Stimulated activated naive CD8-positive, alpha-beta T cell treated with anti-CD3 and anti-CD28 coated beads, Interleukin-15, amount 100 ng/mL, for 72 hours (primary cell): Measurements from ENCODE around the gene OTUB1.
"Not testable (repeated sequence)": the region's sequence is repeated elsewhere in the genome, so short reads cannot be mapped to it uniquely, and the experiment has no call there.

Source experiments
- ATAC-seq: fragments of 150-1000 bp; cut with Tn5 transposase; 2 replicates; pipeline ENCODE4 v1.10.0; 2021; ENCODE audit warnings: mild to moderate bottlenecking, moderate library complexity
- DNase-seq, 2 donors: peaks; one replicate each; pipeline ENCODE4 v3.0.0; 2021 to 2022
- H3K27ac Mint-ChIP-seq, 2 donors: one replicate each; pipeline ENCODE4 v1.8.0; 2022; ENCODE audit warnings: mild to moderate bottlenecking in 2 of 2, mixed read lengths in 2 of 2, moderate library complexity in 2 of 2
- H3K27me3 Mint-ChIP-seq: one replicate; pipeline ENCODE4 v1.8.0; 2022; ENCODE audit warnings: mixed read lengths
- H3K4me1 Mint-ChIP-seq: one replicate; pipeline ENCODE4 v1.8.0; 2022; ENCODE audit warnings: mild to moderate bottlenecking, mixed read lengths
- H3K4me3 Mint-ChIP-seq, 2 donors: one replicate each; pipeline ENCODE4 v1.8.0; 2022; ENCODE audit warnings: mild to moderate bottlenecking in 2 of 2, mixed read lengths in 2 of 2, moderate library complexity in 1 of 2
- H3K9me3 Mint-ChIP-seq, 2 donors: one replicate each; pipeline ENCODE4 v1.8.0; 2022; ENCODE audit warnings: mixed read lengths in 2 of 2

OTUB1 gene

GRCh38 chr11:63963895-63964294, 22.3 kb upstream of the OTUB1 start:
- H3K27ac Mint-ChIP-seq, H3K27me3 Mint-ChIP-seq, H3K9me3 Mint-ChIP-seq, DNase-seq, ATAC-seq, H3K4me3 Mint-ChIP-seq: not testable (repeated sequence)
- peaks cover 20% of the 10 kb centered on the region for H3K4me1 Mint-ChIP-seq

- Mint-ChIP-seq H3K27ac (no peak overlapping the region), H3K4me1 (peaks cover 9% of the 10 kb centered on the region), H3K9me3 (no peaks in the 10 kb centered on the region), H3K27me3 (no peaks in the 10 kb centered on the region), H3K4me3 (no peak overlapping the region)
- ATAC-seq, result no peak
- DNase-seq, result no peak
Measured at GRCh38 chr11:63966444-63966843, 19.8 kb upstream of the OTUB1 start.

GRCh38 chr11:63969461-63969860, 16.8 kb upstream of the OTUB1 start:
- DNase-seq, result no peak
- no peak for ATAC-seq
- no peak overlapping the region for H3K27ac Mint-ChIP-seq
- no peaks in the 10 kb centered on the region for H3K27me3 Mint-ChIP-seq
- H3K9me3 Mint-ChIP-seq, result no peaks in the 10 kb centered on the region
- no peak overlapping the region for H3K4me3 Mint-ChIP-seq
- peaks cover 4% of the 10 kb centered on the region for H3K4me1 Mint-ChIP-seq

GRCh38 chr11:63970902-63971301, 15.3 kb upstream of the OTUB1 start:
- DNase-seq (no peak), ATAC-seq (no peak)
- Mint-ChIP-seq H3K4me3 (no peak overlapping the region), H3K4me1 (peaks cover 9% of the 10 kb centered on the region), H3K27me3 (no peaks in the 10 kb centered on the region), H3K27ac (no peak overlapping the region), H3K9me3 (no peaks in the 10 kb centered on the region)

GRCh38 chr11:63973912-63974258, 12.4 kb upstream of the OTUB1 start:
- Mint-ChIP-seq H3K4me3 (peak overlapping the region; percentile 97 to 99), H3K4me1 (peaks cover 28% of the 10 kb centered on the region), H3K27ac (peak overlapping the region; percentile 99 to 100)
- H3K9me3 Mint-ChIP-seq, ATAC-seq, DNase-seq, H3K27me3 Mint-ChIP-seq: not testable (repeated sequence)

- DNase-seq (peak; percentile 90 to 97), ATAC-seq (peak; percentile 99)
- H3K9me3 Mint-ChIP-seq, result no peaks in the 10 kb centered on the region
- H3K4me1 Mint-ChIP-seq, result peaks cover 34% of the 10 kb centered on the region
- peak within 1 kb of the TSS; percentile 97 to 99 for H3K4me3 Mint-ChIP-seq
- no peaks in the 10 kb centered on the region for H3K27me3 Mint-ChIP-seq
- peak within 1 kb of the TSS; percentile 99 to 100 for H3K27ac Mint-ChIP-seq
Measured at GRCh38 chr11:63974259-63975143, 11.7 kb upstream of the OTUB1 start, which contains the start of gene COX8A. Gene COX8A (plus strand): TSS chr11:63974620. CDS start chr11:63974681, 61 bp downstream.

- Mint-ChIP-seq H3K27me3 (no peaks in the 10 kb centered on the region), H3K27ac (peak overlapping the region in 1 of 2 donors; percentile 10), H3K9me3 (no peaks in the 10 kb centered on the region), H3K4me1 (peaks cover 48% of the 10 kb centered on the region), H3K4me3 (no peak overlapping the region)
- no peak for DNase-seq
- no peak for ATAC-seq
Measured at GRCh38 chr11:63978551-63979239, 7.5 kb upstream of the OTUB1 start.

- DNase-seq (no peak), ATAC-seq (no peak)
- H3K4me3 Mint-ChIP-seq, result no peak overlapping the region
- H3K27me3 Mint-ChIP-seq, result no peaks in the 10 kb centered on the region
- peak overlapping the region in 1 of 2 donors; percentile 46 for H3K27ac Mint-ChIP-seq
- H3K4me1 Mint-ChIP-seq, result peaks cover 43% of the 10 kb centered on the region
- H3K9me3 Mint-ChIP-seq, result no peaks in the 10 kb centered on the region
Measured at GRCh38 chr11:63979426-63979825, 6.8 kb upstream of the OTUB1 start.

- Mint-ChIP-seq H3K9me3 (no peaks in the 10 kb centered on the region), H3K4me1 (peaks cover 48% of the 10 kb centered on the region)
- DNase-seq, result peak; percentile 73 to 80
Measured at GRCh38 chr11:63985812-63986155, 454 bp upstream of the OTUB1 start.

GRCh38 chr11:63986932-63987513, 785 bp downstream of the OTUB1 start:
- Mint-ChIP-seq H3K27ac (peak overlapping the region; percentile 19 to 33), H3K9me3 (no peaks in the 10 kb centered on the region), H3K4me3 (peak overlapping the region; percentile 75 to 98), H3K27me3 (no peaks in the 10 kb centered on the region), H3K4me1 (peaks cover 42% of the 10 kb centered on the region)
- DNase-seq (no peak), ATAC-seq (no peak)

More at GRCh38 chr11:63985812-63986155, 454 bp upstream of the OTUB1 start:
- Mint-ChIP-seq H3K4me3 (peak overlapping the region; percentile 96 to 98), H3K27me3 (no peaks in the 10 kb centered on the region), H3K27ac (peak overlapping the region; percentile 98 to 99)
- ATAC-seq, result peak; percentile 91

GRCh38 chr11:63991558-63991957, 5.3 kb downstream of the OTUB1 start:
- Mint-ChIP-seq H3K4me3 (no peak overlapping the region), H3K4me1 (peaks cover 35% of the 10 kb centered on the region), H3K27me3 (no peaks in the 10 kb centered on the region), H3K27ac (peak overlapping the region in 1 of 2 donors; percentile 45), H3K9me3 (no peaks in the 10 kb centered on the region)
- DNase-seq (no peak), ATAC-seq (no peak)

- ATAC-seq (no peak), DNase-seq (no peak)
- Mint-ChIP-seq H3K27ac (no peak overlapping the region), H3K4me1 (peaks cover 37% of the 10 kb centered on the region), H3K27me3 (no peaks in the 10 kb centered on the region), H3K4me3 (no peak overlapping the region), H3K9me3 (no peaks in the 10 kb centered on the region)
Measured at GRCh38 chr11:63993100-63993499, 6.9 kb downstream of the OTUB1 start.

- no peaks in the 10 kb centered on the region for H3K9me3 Mint-ChIP-seq
- no peak overlapping the region for H3K27ac Mint-ChIP-seq
- no peak overlapping the region for H3K4me3 Mint-ChIP-seq
- ATAC-seq (no peak), DNase-seq (no peak)
- peaks cover 38% of the 10 kb centered on the region for H3K4me1 Mint-ChIP-seq
- H3K27me3 Mint-ChIP-seq, result no peaks in the 10 kb centered on the region
Measured at GRCh38 chr11:63993993-63994392, 7.8 kb downstream of the OTUB1 start.

GRCh38 chr11:63996512-63996911, 10.3 kb downstream of the OTUB1 start:
- ATAC-seq (no peak), DNase-seq (no peak)
- Mint-ChIP-seq H3K27ac (peak overlapping the region in 1 of 2 donors; percentile 32), H3K27me3 (peaks cover 10% of the 10 kb centered on the region), H3K4me3 (no peak overlapping the region), H3K4me1 (peaks cover 42% of the 10 kb centered on the region), H3K9me3 (no peaks in the 10 kb centered on the region)

GRCh38 chr11:63997104-63997700, 11.0 kb downstream of the OTUB1 start:
- no peak for ATAC-seq
- no peak overlapping the region for H3K27ac Mint-ChIP-seq
- H3K9me3 Mint-ChIP-seq, result no peaks in the 10 kb centered on the region
- peaks cover 14% of the 10 kb centered on the region for H3K27me3 Mint-ChIP-seq
- H3K4me1 Mint-ChIP-seq, result peaks cover 42% of the 10 kb centered on the region
- H3K4me3 Mint-ChIP-seq, result no peak overlapping the region
- DNase-seq, result no peak
